ENCODE data around the gene HPCAL4. TPM values are rescaled to one million over a fixed set of nuclear protein-coding genes. Genes with fewer than 3 reads are reported as not detected.

Gene HPCAL4
- total RNA-seq, 1 experiment from 2014 or later = 0.50 TPM

DNA sequence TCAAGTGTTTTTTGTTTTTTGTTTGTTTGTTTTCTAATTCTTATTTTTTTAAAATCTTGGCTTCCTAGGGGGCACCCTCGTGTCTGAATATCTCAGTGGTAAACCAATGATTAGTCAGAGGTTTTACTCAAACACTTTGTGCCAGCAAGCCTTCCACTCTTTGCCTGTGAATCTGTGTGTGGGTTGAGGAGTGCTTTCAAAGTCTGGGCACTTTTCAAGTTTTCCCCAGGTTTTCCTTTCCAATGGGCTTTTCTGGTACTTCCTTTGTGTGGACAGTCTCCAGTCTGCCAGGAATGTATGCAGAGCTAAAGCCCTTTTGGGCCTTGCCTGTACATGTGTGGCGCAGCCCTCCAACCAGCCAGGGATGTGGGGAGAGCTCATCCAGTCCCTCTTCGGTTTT lies 37.8 kb upstream of the HPCAL4 start:
- Mint-ChIP-seq H3K4me3 (no peak overlapping the region), H3K4me1 (no peaks in the 10 kb centered on the region), H3K27ac (no peak overlapping the region), H3K36me3 (no peaks in the 10 kb centered on the region), H3K27me3 (ENCODE audit: low read depth) (peaks cover 99% of the 10 kb centered on the region), H3K9me3 (no peaks in the 10 kb centered on the region)
- POLR2A ChIA-PET = no interaction called here
- ATAC-seq = no peak
- TF ChIP-seq E2F1 (CRISPR knock-in tag; IDR thresholded peaks at IDR 0.05) (no peak), EMX1 (CRISPR knock-in tag; IDR thresholded peaks at IDR 0.05) (no peak), ZMAT4 (CRISPR knock-in tag; IDR thresholded peaks at IDR 0.05) (no peak), USF1 (CRISPR knock-in tag; IDR thresholded peaks at IDR 0.05) (no peak), GRHL2 (CRISPR knock-in tag; IDR thresholded peaks at IDR 0.05; ENCODE audit: insufficient replicate concordance, severe bottlenecking) (no peak), FOXK1 (CRISPR knock-in tag; IDR thresholded peaks at IDR 0.05) (no peak), PRRX2 (CRISPR knock-in tag; IDR thresholded peaks at IDR 0.05) (no peak), ARID4B (CRISPR knock-in tag; IDR thresholded peaks at IDR 0.05; ENCODE audit: borderline replicate concordance) (no peak), NR3C1 (CRISPR knock-in tag; conservative IDR thresholded peaks at IDR 0.05; ENCODE audit: low read depth) (no peak)
- DNase-seq (ENCODE audit: low spot score) = no peak
- CTCF ChIA-PET = interaction anchor here (0.6 to 1.2 kb wide), 4 partner anchors 9 to 74 kb away, joined by 3 to 4 read pairs (median 3); partner anchors contain the start of gene PPIE

DNA sequence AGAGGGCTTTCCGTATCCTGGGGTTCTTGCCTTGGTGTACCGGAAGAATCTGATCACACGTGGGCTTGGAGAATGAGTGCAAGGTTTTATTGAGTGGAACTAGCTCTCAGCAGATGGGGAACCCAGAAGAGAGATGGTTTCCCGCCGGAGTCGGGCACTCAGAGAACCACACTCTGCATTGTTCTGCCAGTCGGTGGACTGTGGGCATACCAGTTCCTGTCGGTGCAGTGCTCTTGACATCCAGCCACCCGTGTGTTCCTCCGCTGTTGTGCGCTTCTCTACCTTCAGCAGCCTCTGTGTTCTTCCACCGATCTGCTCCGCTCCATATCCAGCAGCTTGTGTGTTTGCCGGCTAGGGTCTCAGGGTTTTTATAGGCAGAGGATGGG lies 36.7 kb upstream of the HPCAL4 start:
- H3K4me1 Mint-ChIP-seq = no peaks in the 10 kb centered on the region
- CTCF ChIA-PET = no interaction called here
- H3K36me3 Mint-ChIP-seq = no peaks in the 10 kb centered on the region
- POLR2A ChIA-PET = no interaction called here
- no peaks in the 10 kb centered on the region for H3K9me3 Mint-ChIP-seq
- peaks cover 96% of the 10 kb centered on the region for H3K27me3 Mint-ChIP-seq (ENCODE audit: low read depth)
- no peak for DNase-seq (ENCODE audit: low spot score)
- no peak for ATAC-seq
- H3K4me3 Mint-ChIP-seq = no peak overlapping the region
- TF ChIP-seq SOX15 (CRISPR knock-in tag; IDR thresholded peaks at IDR 0.05) = no peak
- no peak for TF ChIP-seq GTF2I (CRISPR knock-in tag; conservative IDR thresholded peaks at IDR 0.05)
- no peak for TF ChIP-seq GRHL2 (CRISPR knock-in tag; IDR thresholded peaks at IDR 0.05; ENCODE audit: insufficient replicate concordance, severe bottlenecking)
- TF ChIP-seq CBFB (CRISPR knock-in tag; IDR thresholded peaks at IDR 0.05; ENCODE audit: low read depth) = no peak
- no peak for TF ChIP-seq EMX1 (CRISPR knock-in tag; IDR thresholded peaks at IDR 0.05)
- no peak for TF ChIP-seq RORB (CRISPR knock-in tag; IDR thresholded peaks at IDR 0.05)
- no peak for TF ChIP-seq E2F5 (CRISPR knock-in tag; IDR thresholded peaks at IDR 0.05)
- no peak for TF ChIP-seq FOXJ3 (CRISPR knock-in tag; IDR thresholded peaks at IDR 0.05; ENCODE audit: borderline replicate concordance)
- no peak for TF ChIP-seq ATF1 (CRISPR knock-in tag; IDR thresholded peaks at IDR 0.05)
- TF ChIP-seq, protein P1, sequence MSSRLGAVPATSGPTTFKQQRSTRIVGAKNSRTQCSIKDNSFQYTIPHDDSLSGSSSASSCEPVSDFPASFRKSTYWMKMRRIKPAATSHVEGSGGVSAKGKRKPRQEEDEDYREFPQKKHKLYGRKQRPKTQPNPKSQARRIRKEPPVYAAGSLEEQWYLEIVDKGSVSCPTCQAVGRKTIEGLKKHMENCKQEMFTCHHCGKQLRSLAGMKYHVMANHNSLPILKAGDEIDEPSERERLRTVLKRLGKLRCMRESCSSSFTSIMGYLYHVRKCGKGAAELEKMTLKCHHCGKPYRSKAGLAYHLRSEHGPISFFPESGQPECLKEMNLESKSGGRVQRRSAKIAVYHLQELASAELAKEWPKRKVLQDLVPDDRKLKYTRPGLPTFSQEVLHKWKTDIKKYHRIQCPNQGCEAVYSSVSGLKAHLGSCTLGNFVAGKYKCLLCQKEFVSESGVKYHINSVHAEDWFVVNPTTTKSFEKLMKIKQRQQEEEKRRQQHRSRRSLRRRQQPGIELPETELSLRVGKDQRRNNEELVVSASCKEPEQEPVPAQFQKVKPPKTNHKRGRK (CRISPR knock-in tag; IDR thresholded peaks at IDR 0.05; ENCODE audit: borderline replicate concordance) = no peak
- no peak for TF ChIP-seq NFATC4 (CRISPR knock-in tag; IDR thresholded peaks at IDR 0.05)
- TF ChIP-seq MLX (CRISPR knock-in tag; IDR thresholded peaks at IDR 0.05) = no peak
- TF ChIP-seq MYBL2 (CRISPR knock-in tag; IDR thresholded peaks at IDR 0.05) = no peak
- no peak for TF ChIP-seq ERG (CRISPR knock-in tag; IDR thresholded peaks at IDR 0.05)
- TF ChIP-seq JUN (CRISPR knock-in tag; IDR thresholded peaks at IDR 0.05) = no peak
- no peak for TF ChIP-seq FOXP4 (CRISPR knock-in tag; IDR thresholded peaks at IDR 0.05)
- H3K27ac Mint-ChIP-seq = no peak overlapping the region
